ENCODE results near the gene FDX2. TPM values are rescaled to one million over a fixed set of nuclear protein-coding genes. Genes with fewer than 3 reads are reported as not detected.
A peak's percentile ranks its signal among the peaks of the same experiment; 100 is the strongest.

The FDX2 gene
- total and polyA plus RNA-seq, 2 of the 13 experiments (the other 11 are each of a cell fraction or from before 2014, with no cell fraction given) = 21.0 to 24.7 TPM

- no peak for TF ChIP-seq FOXA1 (IDR thresholded peaks at IDR 0.05)
- no peak for TF ChIP-seq FOXA1 (CRISPR knock-in tag; IDR thresholded peaks at IDR 0.05)
- TF ChIP-seq MXI1 (IDR thresholded peaks at IDR 0.05; ENCODE audit: borderline replicate concordance, low read depth, low read length) = no peak
- TF ChIP-seq MEIS1 (CRISPR knock-in tag; IDR thresholded peaks at IDR 0.05; ENCODE audit: borderline replicate concordance) = 0 out of 2 replicates have a peak, but pooled peaks have one; percentile 6
- no peak for TF ChIP-seq MAF1 (CRISPR knock-in tag; IDR thresholded peaks at IDR 0.05; ENCODE audit: borderline replicate concordance)
- TF ChIP-seq TBX3 (IDR thresholded peaks at IDR 0.05; ENCODE audit: borderline replicate concordance) = no peak
- no peak for TF ChIP-seq DBP (CRISPR knock-in tag; IDR thresholded peaks at IDR 0.05; ENCODE audit: not compliant biosample characterization)
- 0 out of 2 replicates have a peak, but pooled peaks have one; percentile 36 for TF ChIP-seq WIZ (CRISPR knock-in tag; IDR thresholded peaks at IDR 0.05)
Observed at GRCh38 chr19:10270180-10270615, 45.6 kb downstream of the FDX2 start (continued).

- ChIA-PET POLR2A (interaction anchor here (1.2 to 6.5 kb wide), 8 partner anchors 10 to 134 kb away, joined by 3 to 149 read pairs (median 52); partner anchors contain the start of genes CDC37, ICAM4, ICAM5 and MRPL4), CTCF (ENCODE audit: low intra/inter-chr PET ratio, low total read pairs) (interaction anchor here (3.6 kb wide), 1 partner anchor 120 kb away, joined by 47 read pairs; no protein-coding TSS in a partner anchor)
- ATAC-seq = peak; percentile 55
- Histone ChIP-seq H3K27me3 (ENCODE audit: control insufficient read depth in 1 of 2, insufficient read depth in 2 of 2, low read length in 2 of 2) (no peaks in the 10 kb centered on the region), H3K4me3 (replicated peaks in 1 of 3; ENCODE audit: insufficient read depth in 1 of 3, low read depth in 2 of 3, low read length in 3 of 3) (peak overlapping the region in 2 of 3 experiments; percentile 30 to 76; a peak in 3 of 6 replicates), H3K27ac (ENCODE audit: extremely low read length, insufficient read depth, low read length) (no peak overlapping the region), H3K9ac (ENCODE audit: insufficient read depth, low read depth, low read length) (peak overlapping the region; percentile 79; the same call in 1 of the 2 replicates), H3K9me3 (ENCODE audit: low read length) (no peaks in the 10 kb centered on the region), H3K36me3 (replicated peaks in 1 of 2; ENCODE audit: control insufficient read depth in 1 of 2, insufficient read depth in 2 of 2, low read length in 2 of 2) (peaks cover 1 to 6% of the 10 kb centered on the region in 2 experiments; a peak in 3 of 5 replicates), H3K79me2 (ENCODE audit: insufficient read depth, low read length) (peaks cover 28% of the 10 kb centered on the region), H4K20me1 (ENCODE audit: insufficient read depth, low read length) (no peaks in the 10 kb centered on the region), H3K4me1 (ENCODE audit: insufficient read depth, low read length) (peaks cover 70% of the 10 kb centered on the region), H3K4me2 (ENCODE audit: low read depth, low read length) (peak overlapping the region; percentile 87), H2AFZ (ENCODE audit: low read length) (no peak overlapping the region)
- peak; percentile 28 for FAIRE-seq
- WGBS (ENCODE audit: low lambda C conversion rate) = 37% methylated on average over 28 of the region's 59 CpGs
- intact Hi-C loops (cut with micrococcal nuclease; ENCODE audit: unreplicated experiment) = loop anchor here (2.0 kb wide), 3 partner anchors 17 to 119 kb away; partner anchors contain the start of gene ICAM4
- BruUV-seq (replicated peaks) = no TSS peak
- peak; percentile 51 for DNase-seq (ENCODE audit: low spot score)
- in situ Hi-C loops (cut with HindIII; ENCODE audit: extremely low pct_ligation_motif_present, low pct_unique_long_range_greater_than_20kb) = loop anchor here (5.0 kb wide), 1 partner anchor 123 kb away; no protein-coding TSS in a partner anchor
- TF ChIP-seq ZNF142 (CRISPR knock-in tag; IDR thresholded peaks at IDR 0.05) (peak; percentile 95), ETV5 (CRISPR knock-in tag; IDR thresholded peaks at IDR 0.05; ENCODE audit: borderline replicate concordance) (0 out of 2 replicates have a peak, but pooled peaks have one; percentile 19), ZMAT3 (CRISPR knock-in tag; conservative IDR thresholded peaks at IDR 0.05) (no peak), REXO4 (CRISPR knock-in tag; IDR thresholded peaks at IDR 0.05; ENCODE audit: borderline replicate concordance) (no peak), IRF2 (CRISPR knock-in tag; IDR thresholded peaks at IDR 0.05) (peak; percentile 76), YY1 (IDR thresholded peaks at IDR 0.05; ENCODE audit: insufficient read depth, insufficient replicate concordance, low read depth, low read length) (peak; percentile 36), ZNF709 (CRISPR knock-in tag; IDR thresholded peaks at IDR 0.05) (0 out of 2 replicates have a peak, but pooled peaks have one; percentile 27)
Observed at GRCh38 chr19:10269333-10270179, 46.3 kb downstream of the FDX2 start.
